Activated CD4-positive, alpha-beta T cell treated with anti-CD3 and anti-CD28 coated beads, Interleukin-2, amount 50 U/mL, for 24 hours (primary cell): ENCODE results near the gene SUMO3.

ENCODE experiments used
- DNase-seq, 2 donors: peaks; one replicate each; pipeline ENCODE4 v3.0.0-alpha.2; 2020; ENCODE audit warnings: low read depth in 1 of 2, low spot score in 1 of 2

The SUMO3 gene

GRCh38 chr21:44762221-44763049 is 55.4 kb downstream of the SUMO3 start:
- no peak for DNase-seq

GRCh38 chr21:44761747-44762208 is 56.1 kb downstream of the SUMO3 start:
- no peak for DNase-seq

- no peak for DNase-seq
Observed at GRCh38 chr21:44761011-44761729, 56.7 kb downstream of the SUMO3 start.

GRCh38 chr21:44760376-44760775 is 57.5 kb downstream of the SUMO3 start:
- DNase-seq: no peak

- DNase-seq: no peak
Observed at GRCh38 chr21:44759628-44760285, 58.1 kb downstream of the SUMO3 start.

- DNase-seq: no peak
Observed at GRCh38 chr21:44758781-44759627, 58.9 kb downstream of the SUMO3 start.

GRCh38 chr21:44758141-44758561 is 59.7 kb downstream of the SUMO3 start:
- no peak for DNase-seq

- DNase-seq: no peak
Observed at GRCh38 chr21:44757731-44758130, 60.1 kb downstream of the SUMO3 start.

GRCh38 chr21:44756423-44757185 is 61.3 kb downstream of the SUMO3 start:
- no peak for DNase-seq
